ENCODE measurements around the gene FRAT2. TPM values are rescaled to one million over a fixed set of nuclear protein-coding genes. Genes with fewer than 3 reads are reported as not detected.

The FRAT2 gene
- polyA plus RNA-seq, 6 donors from 2014 or later, result 7.0 to 19.1 (median 14.3) TPM

GRCh38 chr10:97312897-97313296 lies 21.6 kb downstream of the FRAT2 start:
- DNase-seq (no peak), ATAC-seq (ENCODE audit: low read depth in 2 of 2) (no peak)
- Mint-ChIP-seq H3K4me3 (no peak overlapping the region), H3K27me3 (no peaks in the 10 kb centered on the region), H3K36me3 (no peaks in the 10 kb centered on the region), H3K27ac (no peak overlapping the region), H3K9me3 (no peaks in the 10 kb centered on the region), H3K4me1 (peaks cover 0 to 3% (median 0%) of the 10 kb centered on the region in 3 donors)

GRCh38 chr10:97311111-97311626 lies 23.4 kb downstream of the FRAT2 start:
- Mint-ChIP-seq H3K27me3 (no peaks in the 10 kb centered on the region), H3K4me3 (no peak overlapping the region), H3K4me1 (no peaks in the 10 kb centered on the region), H3K9me3 (no peaks in the 10 kb centered on the region), H3K27ac (no peak overlapping the region), H3K36me3 (no peaks in the 10 kb centered on the region)
- DNase-seq (no peak), ATAC-seq (ENCODE audit: low read depth in 2 of 2) (no peak)

GRCh38 chr10:97307866-97308780 lies 26.4 kb downstream of the FRAT2 start:
- ATAC-seq (ENCODE audit: low read depth in 2 of 2) (no peak), DNase-seq (no peak)
- H3K9me3 Mint-ChIP-seq, result no peaks in the 10 kb centered on the region
- no peak overlapping the region for H3K4me3 Mint-ChIP-seq
- no peaks in the 10 kb centered on the region for H3K4me1 Mint-ChIP-seq
- H3K27ac Mint-ChIP-seq, result peak overlapping the region in 1 of 6 donors; percentile 39
- H3K27me3 Mint-ChIP-seq, result no peaks in the 10 kb centered on the region
- H3K36me3 Mint-ChIP-seq, result no peaks in the 10 kb centered on the region

- ATAC-seq (ENCODE audit: low read depth in 2 of 2), result no peak
- Mint-ChIP-seq H3K4me3 (no peak overlapping the region), H3K27me3 (no peaks in the 10 kb centered on the region), H3K27ac (peak overlapping the region in 2 of 6 donors; percentile 2 to 78), H3K4me1 (no peaks in the 10 kb centered on the region), H3K36me3 (no peaks in the 10 kb centered on the region), H3K9me3 (no peaks in the 10 kb centered on the region)
- no peak for DNase-seq
Observed at GRCh38 chr10:97307441-97307840, 27.1 kb downstream of the FRAT2 start.

- no peaks in the 10 kb centered on the region for H3K9me3 Mint-ChIP-seq
- DNase-seq (no peak), ATAC-seq (ENCODE audit: low read depth in 2 of 2) (no peak)
- H3K27me3 Mint-ChIP-seq, result peaks cover 0 to 5% (median 0%) of the 10 kb centered on the region in 3 donors
- no peaks in the 10 kb centered on the region for H3K4me1 Mint-ChIP-seq
- no peaks in the 10 kb centered on the region for H3K36me3 Mint-ChIP-seq
- H3K27ac Mint-ChIP-seq, result peak overlapping the region in 1 of 6 donors; percentile 59
- H3K4me3 Mint-ChIP-seq, result no peak overlapping the region
Observed at GRCh38 chr10:97302088-97302791, 32.3 kb downstream of the FRAT2 start.

GRCh38 chr10:97300980-97301379 lies 33.5 kb downstream of the FRAT2 start:
- no peak for ATAC-seq (ENCODE audit: low read depth in 2 of 2)

GRCh38 chr10:97298223-97298571 lies 36.3 kb downstream of the FRAT2 start:
- no peak for ATAC-seq (ENCODE audit: low read depth in 2 of 2)
- H3K36me3 Mint-ChIP-seq, result no peaks in the 10 kb centered on the region
- H3K4me1 Mint-ChIP-seq, result no peaks in the 10 kb centered on the region
- H3K4me3 Mint-ChIP-seq, result no peak overlapping the region
- no peak overlapping the region for H3K27ac Mint-ChIP-seq
- H3K9me3 Mint-ChIP-seq, result no peaks in the 10 kb centered on the region
- peaks cover 0 to 11% (median 0%) of the 10 kb centered on the region in 3 donors for H3K27me3 Mint-ChIP-seq
- DNase-seq, result no peak

More at GRCh38 chr10:97300980-97301379, 33.5 kb downstream of the FRAT2 start:
- Mint-ChIP-seq H3K4me1 (no peaks in the 10 kb centered on the region), H3K27me3 (peaks cover 0 to 5% (median 0%) of the 10 kb centered on the region in 3 donors), H3K36me3 (no peaks in the 10 kb centered on the region), H3K9me3 (no peaks in the 10 kb centered on the region), H3K27ac (no peak overlapping the region), H3K4me3 (no peak overlapping the region)
- no peak for DNase-seq

GRCh38 chr10:97297556-97298222 lies 36.8 kb downstream of the FRAT2 start:
- no peak for DNase-seq
- H3K27ac Mint-ChIP-seq, result no peak overlapping the region
- H3K4me3 Mint-ChIP-seq, result no peak overlapping the region
- ATAC-seq (ENCODE audit: low read depth in 2 of 2), result no peak
- peaks cover 2 to 3% (median 2%) of the 10 kb centered on the region in 3 donors for H3K4me1 Mint-ChIP-seq
- peaks cover 0 to 11% (median 0%) of the 10 kb centered on the region in 3 donors for H3K27me3 Mint-ChIP-seq
- no peaks in the 10 kb centered on the region for H3K36me3 Mint-ChIP-seq
- no peaks in the 10 kb centered on the region for H3K9me3 Mint-ChIP-seq

GRCh38 chr10:97292862-97293198 lies 41.7 kb downstream of the FRAT2 start:
- Mint-ChIP-seq H3K4me3 (peak overlapping the region; percentile 88 to 99 (median 92)), H3K27me3 (peaks cover 0 to 9% (median 0%) of the 10 kb centered on the region in 3 donors), H3K9me3 (no peaks in the 10 kb centered on the region), H3K36me3 (no peaks in the 10 kb centered on the region), H3K4me1 (peaks cover 12 to 27% (median 26%) of the 10 kb centered on the region in 3 donors), H3K27ac (peak overlapping the region in 4 of 6 donors; percentile 78 to 93 (median 86))
- DNase-seq (no peak), ATAC-seq (ENCODE audit: low read depth in 2 of 2) (no peak)

GRCh38 chr10:97292097-97292861 lies 42.2 kb downstream of the FRAT2 start, which contains the start of gene ARHGAP19:
Gene ARHGAP19 (minus strand): TSS chr10:97292637. CDS start chr10:97292627, 10 bp downstream.
- peak within 1 kb of the TSS; percentile 88 to 99 (median 92) for H3K4me3 Mint-ChIP-seq
- no peaks in the 10 kb centered on the region for H3K36me3 Mint-ChIP-seq

GRCh38 chr10:97291357-97292096 lies 43.0 kb downstream of the FRAT2 start:
- ATAC-seq (ENCODE audit: low read depth in 2 of 2) (no peak), DNase-seq (no peak)
- peaks cover 0 to 7% (median 0%) of the 10 kb centered on the region in 3 donors for H3K27me3 Mint-ChIP-seq
- H3K4me3 Mint-ChIP-seq, result peak overlapping the region; percentile 88 to 99 (median 92)
- H3K36me3 Mint-ChIP-seq, result no peaks in the 10 kb centered on the region
- H3K27ac Mint-ChIP-seq, result peak overlapping the region in 5 of 6 donors; percentile 18 to 93 (median 83)
- H3K9me3 Mint-ChIP-seq, result no peaks in the 10 kb centered on the region
- H3K4me1 Mint-ChIP-seq, result peaks cover 12 to 30% (median 27%) of the 10 kb centered on the region in 3 donors

More at GRCh38 chr10:97292097-97292861, 42.2 kb downstream of the FRAT2 start, which contains the start of gene ARHGAP19:
- ATAC-seq (ENCODE audit: low read depth in 2 of 2) (peak; percentile 99), DNase-seq (peak; percentile 94)
- H3K9me3 Mint-ChIP-seq, result no peaks in the 10 kb centered on the region
- peaks cover 0 to 7% (median 0%) of the 10 kb centered on the region in 3 donors for H3K27me3 Mint-ChIP-seq
- peaks cover 12 to 27% (median 26%) of the 10 kb centered on the region in 3 donors for H3K4me1 Mint-ChIP-seq
- peak within 1 kb of the TSS; percentile 79 to 98 (median 86) for H3K27ac Mint-ChIP-seq
